ENCODE data around the gene HDGFL2.

HDGFL2 gene

DNA sequence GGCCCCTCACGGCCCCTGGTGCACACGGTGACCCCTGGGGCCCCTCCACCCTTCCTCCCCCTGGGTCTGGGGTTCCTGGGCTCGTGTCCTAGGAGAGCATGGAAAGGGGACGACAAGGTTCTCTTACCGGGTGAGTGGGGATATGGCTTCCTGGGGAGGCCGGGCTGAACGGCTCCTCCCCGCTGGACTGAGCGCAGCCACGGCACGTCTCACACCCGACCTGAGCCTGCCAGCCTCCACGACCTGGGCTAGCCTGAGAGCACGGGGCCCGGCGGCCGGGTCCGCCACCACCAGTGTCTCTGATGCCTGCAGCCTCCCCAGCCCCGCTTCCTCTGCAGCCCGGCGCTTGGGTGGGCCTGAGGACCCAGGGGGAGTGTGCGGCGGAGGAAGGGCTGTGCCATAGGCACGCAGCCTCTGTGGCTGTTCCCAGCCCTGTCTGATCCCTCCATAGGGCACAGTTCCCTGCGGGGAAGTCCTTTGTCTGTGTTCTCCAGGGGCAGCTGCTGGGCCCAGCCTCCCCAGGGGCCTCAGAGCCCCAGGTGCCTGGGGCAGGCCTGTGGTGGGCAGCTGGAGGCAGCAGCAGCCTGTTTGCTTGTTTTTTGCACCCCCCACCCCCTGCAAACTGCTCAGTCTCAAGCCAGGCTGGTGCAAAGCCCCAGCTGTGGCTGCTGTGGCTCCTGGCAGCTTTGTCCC lies 31.2 kb downstream of the HDGFL2 start:
- H3K9me3 ChIP-seq (ENCODE audit: control insufficient read depth, insufficient read depth, low read depth, low read length): no peaks in the 10 kb centered on the region
- no peak overlapping the region for H3K4me3 ChIP-seq (ENCODE audit: low read depth, low read length)
- no peaks in the 10 kb centered on the region for H3K4me1 ChIP-seq (ENCODE audit: control insufficient read depth, insufficient read depth, low read length)
- peaks cover 6 to 75% of the 10 kb centered on the region in 2 experiments; a peak in 2 of 3 replicates for H3K36me3 ChIP-seq (ENCODE audit: control insufficient read depth in 2 of 2, insufficient read depth in 1 of 2, low read length in 2 of 2)
- TF ChIP-seq ZNF354C (tag by site-specific recombination; IDR thresholded peaks at IDR 0.05; ENCODE audit: borderline replicate concordance, low read depth) (no peak), ZIC2 (tag by site-specific recombination; IDR thresholded peaks at IDR 0.05) (peak; percentile 96), ZNF341 (tag by site-specific recombination; IDR thresholded peaks at IDR 0.05; ENCODE audit: low read depth) (peak; percentile 22; the same call in 1 of the 2 replicates)
- ChIA-PET CTCF (no interaction called here), POLR2A (no interaction called here)
- no peak overlapping the region for H3K27ac ChIP-seq (ENCODE audit: extremely low read depth, low read depth, low read length)

DNA sequence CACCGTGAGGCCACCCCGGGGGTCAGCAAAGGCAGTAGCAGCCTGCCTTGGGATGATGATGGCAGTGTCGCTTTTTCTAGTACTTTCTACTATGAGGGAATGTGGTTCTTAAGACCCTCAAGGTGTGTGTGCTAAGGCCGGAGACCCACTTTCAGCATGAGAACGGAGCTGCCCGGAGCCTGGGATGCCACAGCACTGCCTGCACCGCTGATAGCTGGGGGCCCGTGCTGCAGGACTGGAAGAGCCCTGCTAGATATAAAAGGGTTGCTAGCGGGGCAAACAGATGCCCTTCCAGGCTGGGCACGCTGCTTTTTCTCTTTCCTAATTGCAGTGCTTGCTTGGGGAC lies 31.7 kb downstream of the HDGFL2 start:
- ChIA-PET POLR2A (interaction anchor here (0.6 kb wide), 1 partner anchor 20 kb away, joined by 4 read pairs; no protein-coding TSS in a partner anchor), CTCF (interaction anchor here (0.7 kb wide), 1 partner anchor 29 kb away, joined by 3 read pairs; no protein-coding TSS in a partner anchor)
- peaks cover 6 to 70% of the 10 kb centered on the region in 2 experiments; a peak in 2 of 3 replicates for H3K36me3 ChIP-seq (ENCODE audit: control insufficient read depth in 2 of 2, insufficient read depth in 1 of 2, low read length in 2 of 2)
- no peaks in the 10 kb centered on the region for H3K9me3 ChIP-seq (ENCODE audit: control insufficient read depth, insufficient read depth, low read depth, low read length)
- peak; percentile 5 for TF ChIP-seq ZIC2 (tag by site-specific recombination; IDR thresholded peaks at IDR 0.05)
- TF ChIP-seq HIC1 (tag by site-specific recombination; IDR thresholded peaks at IDR 0.05): no peak
- H3K4me3 ChIP-seq (ENCODE audit: low read depth, low read length): no peak overlapping the region
- H3K4me1 ChIP-seq (ENCODE audit: control insufficient read depth, insufficient read depth, low read length): no peaks in the 10 kb centered on the region
- no peak overlapping the region for H3K27ac ChIP-seq (ENCODE audit: extremely low read depth, low read depth, low read length)

GRCh38 chr19:4504297-4504701 lies 32.2 kb downstream of the HDGFL2 start:
- CTCF ChIA-PET: interaction anchor here (0.7 to 0.9 kb wide), 2 partner anchors 21 to 30 kb away, joined by 3 to 5 read pairs; no protein-coding TSS in a partner anchor
- H3K4me3 ChIP-seq (ENCODE audit: low read depth, low read length): no peak overlapping the region
- POLR2A ChIA-PET: interaction anchor here (0.6 kb wide), 1 partner anchor 20 kb away, joined by 4 read pairs; no protein-coding TSS in a partner anchor
- TF ChIP-seq ZNF776 (tag by site-specific recombination; IDR thresholded peaks at IDR 0.05; ENCODE audit: borderline replicate concordance): no peak
- H3K27ac ChIP-seq (ENCODE audit: extremely low read depth, low read depth, low read length): no peak overlapping the region
- H3K36me3 ChIP-seq (ENCODE audit: control insufficient read depth in 2 of 2, insufficient read depth in 1 of 2, low read length in 2 of 2): peaks cover 6 to 68% of the 10 kb centered on the region in 2 experiments; a peak in 2 of 3 replicates
- H3K4me1 ChIP-seq (ENCODE audit: control insufficient read depth, insufficient read depth, low read length): no peaks in the 10 kb centered on the region
- no peaks in the 10 kb centered on the region for H3K9me3 ChIP-seq (ENCODE audit: control insufficient read depth, insufficient read depth, low read depth, low read length)

- POLR2A ChIA-PET: interaction anchor here (0.5 kb wide), 1 partner anchor 97 kb away, joined by 4 read pairs; no protein-coding TSS in a partner anchor
- Histone ChIP-seq H3K9me3 (ENCODE audit: control insufficient read depth, insufficient read depth, low read depth, low read length) (no peaks in the 10 kb centered on the region), H3K4me1 (ENCODE audit: control insufficient read depth, insufficient read depth, low read length) (no peaks in the 10 kb centered on the region), H3K27ac (ENCODE audit: extremely low read depth, low read depth, low read length) (no peak overlapping the region), H3K4me3 (ENCODE audit: low read depth, low read length) (no peak overlapping the region), H3K36me3 (ENCODE audit: control insufficient read depth in 2 of 2, insufficient read depth in 1 of 2, low read length in 2 of 2) (peaks cover 6 to 63% of the 10 kb centered on the region in 2 experiments; a peak in 2 of 3 replicates)
- peak; percentile 100 for TF ChIP-seq ZNF623 (tag by site-specific recombination; IDR thresholded peaks at IDR 0.05)
- TF ChIP-seq RBAK (tag by site-specific recombination; IDR thresholded peaks at IDR 0.05): no peak
- CTCF ChIA-PET: interaction anchor here (0.6 to 0.9 kb wide), 2 partner anchors 20 to 379 kb away, joined by 4 to 5 read pairs; no protein-coding TSS in a partner anchor
Measured at GRCh38 chr19:4504891-4505569, 32.9 kb downstream of the HDGFL2 start.

- no peak overlapping the region for H3K27ac ChIP-seq (ENCODE audit: extremely low read depth, low read depth, low read length)
- ChIA-PET CTCF (interaction anchor here (0.6 kb wide), 2 partner anchors 10 to 380 kb away, joined by 3 to 4 read pairs; no protein-coding TSS in a partner anchor), POLR2A (no interaction called here)
- no peak overlapping the region for H3K4me3 ChIP-seq (ENCODE audit: low read depth, low read length)
- peaks cover 0 to 58% of the 10 kb centered on the region in 2 experiments; a peak in 2 of 3 replicates for H3K36me3 ChIP-seq (ENCODE audit: control insufficient read depth in 2 of 2, insufficient read depth in 1 of 2, low read length in 2 of 2)
- H3K4me1 ChIP-seq (ENCODE audit: control insufficient read depth, insufficient read depth, low read length): no peaks in the 10 kb centered on the region
- H3K9me3 ChIP-seq (ENCODE audit: control insufficient read depth, insufficient read depth, low read depth, low read length): no peaks in the 10 kb centered on the region
- TF ChIP-seq TRIM28 (IDR thresholded peaks at IDR 0.05; ENCODE audit: borderline replicate concordance, low read length) (no peak), ZNF18 (tag by site-specific recombination; IDR thresholded peaks at IDR 0.05) (no peak), ZBTB7A (tag by site-specific recombination; IDR thresholded peaks at IDR 0.05; ENCODE audit: low read depth) (peak; percentile 42; the same call in 1 of the 2 replicates), ZNF292 (tag by site-specific recombination; IDR thresholded peaks at IDR 0.05; ENCODE audit: borderline replicate concordance, low read depth) (no peak)
Measured at GRCh38 chr19:4505570-4506448, 33.7 kb downstream of the HDGFL2 start.

All from HEK293 (cell line).